Left lung (tissue), 10 donors: ENCODE measurements around the gene PLA2G6. TPM values are rescaled to one million over a fixed set of nuclear protein-coding genes. Genes with fewer than 3 reads are reported as not detected.

ENCODE experiments used
- ATAC-seq: fragments of 200-7000 bp; cut with Tn5 transposase; one replicate; pipeline ENCODE4 v1.9.1; 2020; ENCODE audit warnings: moderate library complexity
- DNase-seq, 4 donors: peaks; one replicate each; pipeline ENCODE4 v3.0.0-alpha.2; 2013 to 2020
- H3K27ac ChIP-seq, 2 donors: fragments of 200-600 bp; sonication (generic) in 1 of 2; one replicate each; pipeline versions ENCODE4 v1.5.0 to v1.8.0; 2020 to 2021
- H3K27me3 ChIP-seq, 2 donors: fragments of 200-600 bp; sonication (generic) in 1 of 2; one replicate each; pipeline versions ENCODE4 v1.5.0 to v1.8.0; 2020 to 2021
- H3K36me3 ChIP-seq, 2 donors: fragments of 200-600 bp; sonication (generic) in 1 of 2; one replicate each; pipeline versions ENCODE4 v1.5.0 to v1.8.0; 2020 to 2021
- H3K4me1 ChIP-seq, 2 donors: fragments of 200-600 bp; one replicate each; pipeline ENCODE4 v1.8.0; 2021
- H3K4me3 ChIP-seq, 2 donors: fragments of 200-600 bp; sonication (generic) in 1 of 2; one replicate each; pipeline versions ENCODE4 v1.5.0 to v1.8.0; 2020 to 2021; ENCODE audit warnings: mild to moderate bottlenecking in 1 of 2
- H3K9me3 ChIP-seq, 2 donors: fragments of 200-600 bp; sonication (generic) in 1 of 2; one replicate each; pipeline versions ENCODE4 v1.5.0 to v1.8.0; 2020 to 2021
- intact Hi-C, 2 donors: fragments of 100-400 bp; cut with DNase I; formaldehyde crosslinking; loops; one replicate each; pipeline versions ENCODE4 v1.11.2 to v1.14.2; 2022
- polyA plus RNA-seq, 6 donors: library from polyadenylated mRNA; unstranded; fragments of 120-200 nt; gene quantifications; one replicate each; pipeline ENCODE4 v1.2.1, GENCODE V29; 2013; ENCODE audit not compliant: insufficient read length in 6 of 6
- total RNA-seq, 2 donors: library from RNA; stranded (reverse); fragmentation: NEBNext Ultra II Directional; extraction: Animal tissue kit (Norgen Biotek cat#: 25700); gene quantifications; one replicate each; pipeline ENCODE4 v1.2.1, GENCODE V29; 2021
- TF ChIP-seq, protein P1 (sequence below), 2 donors: fragments of 200-600 bp; sonication (generic) in 1 of 2; IDR thresholded peaks; one replicate each; pipeline versions ENCODE4 v1.5.0 to v1.8.0; 2021; ENCODE audit warnings: antibody characterized with exemption in 2 of 2
- donor health status: DM: no; HTN: yes; CAD: no.
- donor health status: DM: no; HTN: no; CAD: no.

PLA2G6 gene
- total and polyA plus RNA-seq, 8 donors: 29.8 to 44.1 (median 35.7) TPM

DNA sequence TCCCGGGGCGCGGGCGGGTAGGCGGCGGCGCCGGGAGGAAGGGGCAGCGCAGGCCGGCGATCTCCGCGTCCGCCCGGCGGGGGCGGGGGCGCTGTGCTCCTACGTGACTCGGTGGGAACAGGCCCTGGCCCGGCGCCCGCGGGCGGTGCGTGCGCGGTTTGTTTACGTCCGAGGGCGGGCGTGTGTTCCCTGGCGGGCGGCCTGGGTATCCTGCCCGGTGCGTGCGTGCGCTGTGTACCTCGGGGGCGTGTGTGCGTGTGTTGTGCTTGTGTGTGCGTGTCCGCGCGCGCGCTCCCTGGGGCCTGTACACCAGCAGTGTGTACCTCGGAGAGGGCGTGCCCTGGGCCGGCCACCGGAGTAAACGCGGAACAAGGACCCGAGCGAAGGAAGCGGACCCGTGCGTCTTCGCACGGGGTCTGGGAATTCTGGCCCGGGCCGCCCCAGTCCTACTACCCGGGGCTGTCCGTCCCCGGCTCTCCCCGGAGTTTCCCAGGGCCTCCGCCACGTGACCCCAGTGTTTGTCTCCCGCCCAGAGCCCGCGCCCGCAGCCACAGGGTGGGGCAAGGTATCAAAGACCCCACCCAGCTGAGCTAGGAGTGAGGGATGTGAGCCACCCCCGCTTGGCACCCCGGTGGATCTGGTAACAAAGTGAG, 20.9 kb upstream of the PLA2G6 start:
- intact Hi-C loops: no loop called here
- peak; percentile 84 to 95 (median 91) for DNase-seq

DNA sequence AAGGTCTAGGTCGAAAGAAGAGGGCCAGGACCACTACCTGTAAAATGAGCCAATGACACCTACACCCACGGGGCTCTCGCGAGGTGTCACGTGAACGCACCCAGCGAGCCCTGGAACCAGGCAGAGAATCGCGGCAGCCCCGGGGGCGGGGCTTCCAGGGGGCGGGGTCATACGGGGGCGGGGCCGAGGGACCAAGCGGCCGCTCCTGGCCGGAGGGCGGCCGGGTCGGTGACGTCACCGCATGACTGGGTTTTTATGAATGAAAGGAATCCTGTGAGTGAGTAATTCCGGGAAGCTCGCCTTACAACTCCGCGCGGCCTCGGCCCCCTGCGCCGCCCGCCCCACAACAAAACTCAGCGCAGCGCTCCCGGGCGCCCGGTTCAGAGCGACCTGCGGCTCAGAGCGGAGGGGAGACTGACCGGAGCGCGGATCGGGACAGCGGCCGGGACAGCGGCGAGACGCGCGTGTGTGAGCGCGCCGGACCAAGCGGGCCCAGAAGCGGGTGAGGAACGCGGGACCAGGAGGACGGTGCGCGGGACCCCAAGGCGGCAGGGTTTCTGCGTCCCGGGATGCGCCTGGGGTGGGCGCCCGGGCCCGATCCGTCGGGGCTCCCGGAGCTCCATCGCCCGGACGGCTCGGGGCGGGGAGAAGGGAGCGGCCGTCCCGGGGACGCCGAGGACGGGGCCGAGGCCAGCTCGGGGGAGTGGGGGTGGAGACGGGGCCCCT, 20.2 kb upstream of the PLA2G6 start, which contains the start of gene MAFF:
TSS of gene MAFF (plus strand) at position 284 of the 726 bp plus-strand sequence. CDS start 11,860 bp downstream, outside the sequence.
- Histone ChIP-seq H3K27ac (peak within 1 kb of the TSS; percentile 95), H3K4me1 (peaks cover 20 to 38% of the 10 kb centered on the region in 2 donors), H3K9me3 (no peaks in the 10 kb centered on the region), H3K36me3 (no peaks in the 10 kb centered on the region), H3K4me3 (peak within 1 kb of the TSS; percentile 71 to 79), H3K27me3 (no peaks in the 10 kb centered on the region)
- intact Hi-C loops: no loop called here
- TF ChIP-seq, protein P1, sequence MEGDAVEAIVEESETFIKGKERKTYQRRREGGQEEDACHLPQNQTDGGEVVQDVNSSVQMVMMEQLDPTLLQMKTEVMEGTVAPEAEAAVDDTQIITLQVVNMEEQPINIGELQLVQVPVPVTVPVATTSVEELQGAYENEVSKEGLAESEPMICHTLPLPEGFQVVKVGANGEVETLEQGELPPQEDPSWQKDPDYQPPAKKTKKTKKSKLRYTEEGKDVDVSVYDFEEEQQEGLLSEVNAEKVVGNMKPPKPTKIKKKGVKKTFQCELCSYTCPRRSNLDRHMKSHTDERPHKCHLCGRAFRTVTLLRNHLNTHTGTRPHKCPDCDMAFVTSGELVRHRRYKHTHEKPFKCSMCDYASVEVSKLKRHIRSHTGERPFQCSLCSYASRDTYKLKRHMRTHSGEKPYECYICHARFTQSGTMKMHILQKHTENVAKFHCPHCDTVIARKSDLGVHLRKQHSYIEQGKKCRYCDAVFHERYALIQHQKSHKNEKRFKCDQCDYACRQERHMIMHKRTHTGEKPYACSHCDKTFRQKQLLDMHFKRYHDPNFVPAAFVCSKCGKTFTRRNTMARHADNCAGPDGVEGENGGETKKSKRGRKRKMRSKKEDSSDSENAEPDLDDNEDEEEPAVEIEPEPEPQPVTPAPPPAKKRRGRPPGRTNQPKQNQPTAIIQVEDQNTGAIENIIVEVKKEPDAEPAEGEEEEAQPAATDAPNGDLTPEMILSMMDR (IDR thresholded peaks at IDR 0.05): no peak
- peak; percentile 95 to 98 (median 98) for DNase-seq
- ATAC-seq: peak; percentile 80

More for the DNA sequence above, 20.9 kb upstream of the PLA2G6 start:
- H3K9me3 ChIP-seq: no peaks in the 10 kb centered on the region
- H3K4me1 ChIP-seq: peaks cover 20 to 38% of the 10 kb centered on the region in 2 donors
- H3K36me3 ChIP-seq: no peaks in the 10 kb centered on the region
- no peaks in the 10 kb centered on the region for H3K27me3 ChIP-seq
- TF ChIP-seq, protein P1 (IDR thresholded peaks at IDR 0.05): peak in 1 of 2 donors; percentile 32
- H3K4me3 ChIP-seq: peak overlapping the region; percentile 71 to 79
- H3K27ac ChIP-seq: peak overlapping the region; percentile 95
- peak; percentile 63 for ATAC-seq

DNA sequence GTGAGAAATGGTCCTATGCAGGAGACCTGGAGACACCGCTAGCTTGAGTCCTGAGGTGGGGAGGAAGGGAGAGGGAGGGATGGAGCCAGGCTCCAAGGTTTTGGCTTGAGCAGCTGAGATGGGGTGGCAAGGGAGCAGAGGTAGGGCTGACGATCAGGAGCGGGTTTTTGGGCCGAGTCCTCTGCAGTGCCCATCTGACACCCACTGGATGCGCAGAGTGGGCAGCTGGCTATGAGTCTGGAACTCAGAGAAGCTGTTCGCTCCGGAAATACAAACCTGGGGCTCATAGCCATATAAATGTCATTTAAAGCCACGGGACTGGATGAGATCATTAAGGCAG, 19.7 kb upstream of the PLA2G6 start:
- peak in 1 of 4 donors; percentile 64 for DNase-seq
- intact Hi-C loops: no loop called here
- H3K4me3 ChIP-seq: peak overlapping the region; percentile 71 to 79
- no peaks in the 10 kb centered on the region for H3K36me3 ChIP-seq
- ATAC-seq: no peak
- H3K27me3 ChIP-seq: no peaks in the 10 kb centered on the region
- no peaks in the 10 kb centered on the region for H3K9me3 ChIP-seq
- TF ChIP-seq, protein P1 (IDR thresholded peaks at IDR 0.05): no peak
- H3K27ac ChIP-seq: peak overlapping the region; percentile 95
- H3K4me1 ChIP-seq: peaks cover 20 to 38% of the 10 kb centered on the region in 2 donors

DNA sequence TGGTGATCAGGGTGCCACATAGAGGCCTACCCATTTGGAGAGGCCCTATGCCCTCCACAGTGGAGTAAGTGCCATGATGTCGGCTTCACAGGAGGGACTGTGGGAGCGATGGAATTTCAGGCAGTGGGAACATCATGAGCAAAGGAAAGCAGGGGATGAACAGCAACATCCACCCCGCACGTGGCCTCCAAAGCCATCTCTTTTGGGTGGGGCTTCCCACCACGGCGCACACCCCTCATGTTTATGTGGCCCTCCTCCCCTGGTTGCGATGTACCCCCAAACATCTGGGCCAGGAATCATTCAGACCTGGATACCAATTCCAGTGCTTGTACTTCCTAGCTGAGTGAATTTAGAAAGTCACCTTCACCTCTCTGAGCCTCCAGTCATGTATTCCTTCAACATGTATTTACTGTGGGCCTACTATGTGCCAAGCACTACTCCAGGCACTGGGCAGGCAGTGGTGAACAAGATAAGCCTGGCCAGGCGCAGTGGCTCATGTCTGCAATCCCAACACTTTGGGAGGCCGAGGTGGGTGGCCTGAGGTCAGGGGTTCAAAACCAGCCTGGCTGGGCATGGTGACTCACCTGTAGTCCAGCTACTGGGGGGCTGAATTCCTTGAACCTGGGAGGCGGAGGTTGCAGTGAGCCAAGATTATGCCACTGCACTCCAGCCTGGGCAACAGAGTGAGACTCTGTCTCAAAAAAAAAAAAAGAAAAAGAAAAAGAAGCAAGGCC, 18.4 kb upstream of the PLA2G6 start:
- Histone ChIP-seq H3K27ac (no peak overlapping the region), H3K4me1 (peaks cover 14 to 28% of the 10 kb centered on the region in 2 donors), H3K4me3 (no peak overlapping the region), H3K9me3 (no peaks in the 10 kb centered on the region), H3K27me3 (no peaks in the 10 kb centered on the region), H3K36me3 (no peaks in the 10 kb centered on the region)
- intact Hi-C loops: no loop called here
- TF ChIP-seq, protein P1 (IDR thresholded peaks at IDR 0.05): no peak
- DNase-seq (no peak), ATAC-seq (no peak)
